Natural killer cell (primary cell): ENCODE measurements around the gene BCL11B. TPM values are rescaled to one million over a fixed set of nuclear protein-coding genes. Genes with fewer than 3 reads are reported as not detected.

Experiments
- ATAC-seq, 3 donors: fragments of 150-1000 bp in 2 of 3; fragments of 200-7000 bp in 1 of 3; cut with Tn5 transposase; 1 replicate in 1 of 3; 2 replicates in 2 of 3; pipeline ENCODE4 v1.10.0; 2021; ENCODE audit warnings: mild to moderate bottlenecking in 2 of 3, moderate library complexity in 2 of 3
- DNase-seq, 2 donors: peaks; one replicate each; pipeline versions ENCODE4 v3.0.0 to v3.0.0-alpha.2; 2013 to 2021; ENCODE audit warnings: mixed read lengths in 1 of 2
- H3K27ac ChIP-seq: one replicate; pipeline ENCODE4 v1.5.1; 2013; ENCODE audit warnings: mild to moderate bottlenecking, low read length
- H3K27me3 ChIP-seq: one replicate; pipeline ENCODE4 v1.6.1; 2013; ENCODE audit warnings: low read length; ENCODE audit not compliant: control insufficient read depth, insufficient read depth
- H3K36me3 ChIP-seq: one replicate; pipeline ENCODE4 v1.6.1; 2013; ENCODE audit warnings: low read length; ENCODE audit not compliant: control insufficient read depth, insufficient read depth
- H3K4me1 ChIP-seq: one replicate; pipeline ENCODE4 v1.6.1; 2013; ENCODE audit warnings: low read length; ENCODE audit not compliant: control insufficient read depth, insufficient read depth
- H3K4me3 ChIP-seq: one replicate; pipeline ENCODE4 v1.5.1; 2013; ENCODE audit warnings: low read length
- H3K9me3 ChIP-seq: one replicate; pipeline ENCODE4 v1.6.1; 2013; ENCODE audit warnings: low read length; ENCODE audit not compliant: control insufficient read depth, insufficient read depth
- H3K27ac Mint-ChIP-seq, 2 donors: one replicate each; pipeline ENCODE4 v1.8.0; 2022; ENCODE audit warnings: mild to moderate bottlenecking in 2 of 2, mixed read lengths in 2 of 2, moderate library complexity in 1 of 2
- H3K27me3 Mint-ChIP-seq, 2 donors: one replicate each; pipeline ENCODE4 v1.8.0; 2022; ENCODE audit warnings: low read depth in 2 of 2, mixed read lengths in 2 of 2
- H3K36me3 Mint-ChIP-seq: one replicate; pipeline ENCODE4 v1.8.0; 2022; ENCODE audit warnings: mixed read lengths
- H3K4me1 Mint-ChIP-seq, 2 donors: one replicate each; pipeline ENCODE4 v1.8.0; 2022; ENCODE audit warnings: mixed read lengths in 2 of 2
- H3K4me3 Mint-ChIP-seq: one replicate; pipeline ENCODE4 v1.8.0; 2022; ENCODE audit warnings: mild to moderate bottlenecking, moderate library complexity, mixed read lengths
- H3K9me3 Mint-ChIP-seq, 2 donors: one replicate each; pipeline ENCODE4 v1.8.0; 2022; ENCODE audit warnings: mixed read lengths in 2 of 2
- WGBS: methylation state at CpG from one replicate; pipeline ENCODE4 v1.1.7; 2013; ENCODE audit warnings: missing lambda C conversion rate; ENCODE audit not compliant: insufficient coverage; 5-methylcytosine and 5-hydroxymethylcytosine counted together
- intact Hi-C: fragments of 100-400 bp; cut with micrococcal nuclease; formaldehyde crosslinking; loops from one replicate; pipeline ENCODE4 v1.14.2; 2022
- total RNA-seq, 4 donors: library from RNA; stranded (reverse); fragments of 120-200 nt in 1 of 4; gene quantifications; one replicate each; pipeline versions ENCODE4 v1.2.3 to v1.2.4, GENCODE V29; 2013 to 2022
- TF ChIP-seq, protein P1 (sequence below): fragments of 200-600 bp; IDR thresholded peaks from one replicate; pipeline ENCODE4 v1.8.0; 2022; ENCODE audit warnings: antibody characterized with exemption

The BCL11B gene
- total RNA-seq, 3 donors from 2014 or later (not counting 1 experiment from before 2014, with no cell fraction given): 43.5 to 61.5 (median 56.2) TPM

DNA sequence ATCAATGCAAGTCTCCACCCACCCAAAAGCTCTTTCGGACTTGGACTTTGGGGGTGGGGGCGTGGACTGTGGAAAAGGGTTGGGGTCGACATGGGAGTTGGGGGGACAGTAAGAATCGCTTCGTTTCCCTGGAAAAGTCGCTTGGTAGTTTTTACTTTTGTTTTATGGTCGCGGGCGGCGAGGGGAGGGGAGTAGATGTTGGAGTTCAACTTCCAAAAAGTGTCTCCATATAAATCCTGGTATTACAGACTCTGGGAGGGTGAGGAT is 568 bp upstream of the BCL11B start:
- peaks cover 43% of the 10 kb centered on the region for H3K4me1 ChIP-seq
- H3K27ac Mint-ChIP-seq: peak overlapping the region; percentile 90 to 91
- 6% methylated on average over 9 of the region's 10 CpGs for WGBS
- peaks cover 8% of the 10 kb centered on the region for H3K36me3 Mint-ChIP-seq
- intact Hi-C loops: loop anchor here (2.0 to 5.0 kb wide), 4 partner anchors 14 to 1565 kb away; no protein-coding TSS in a partner anchor
- H3K36me3 ChIP-seq: no peaks in the 10 kb centered on the region
- H3K27ac ChIP-seq: peak overlapping the region; percentile 60
- peaks cover 65 to 71% of the 10 kb centered on the region in 2 donors for H3K4me1 Mint-ChIP-seq
- no peaks in the 10 kb centered on the region for H3K27me3 ChIP-seq
- H3K9me3 ChIP-seq: no peaks in the 10 kb centered on the region
- H3K9me3 Mint-ChIP-seq: no peaks in the 10 kb centered on the region
- peak overlapping the region; percentile 99 for H3K4me3 Mint-ChIP-seq
- no peaks in the 10 kb centered on the region for H3K27me3 Mint-ChIP-seq
- TF ChIP-seq, protein P1, sequence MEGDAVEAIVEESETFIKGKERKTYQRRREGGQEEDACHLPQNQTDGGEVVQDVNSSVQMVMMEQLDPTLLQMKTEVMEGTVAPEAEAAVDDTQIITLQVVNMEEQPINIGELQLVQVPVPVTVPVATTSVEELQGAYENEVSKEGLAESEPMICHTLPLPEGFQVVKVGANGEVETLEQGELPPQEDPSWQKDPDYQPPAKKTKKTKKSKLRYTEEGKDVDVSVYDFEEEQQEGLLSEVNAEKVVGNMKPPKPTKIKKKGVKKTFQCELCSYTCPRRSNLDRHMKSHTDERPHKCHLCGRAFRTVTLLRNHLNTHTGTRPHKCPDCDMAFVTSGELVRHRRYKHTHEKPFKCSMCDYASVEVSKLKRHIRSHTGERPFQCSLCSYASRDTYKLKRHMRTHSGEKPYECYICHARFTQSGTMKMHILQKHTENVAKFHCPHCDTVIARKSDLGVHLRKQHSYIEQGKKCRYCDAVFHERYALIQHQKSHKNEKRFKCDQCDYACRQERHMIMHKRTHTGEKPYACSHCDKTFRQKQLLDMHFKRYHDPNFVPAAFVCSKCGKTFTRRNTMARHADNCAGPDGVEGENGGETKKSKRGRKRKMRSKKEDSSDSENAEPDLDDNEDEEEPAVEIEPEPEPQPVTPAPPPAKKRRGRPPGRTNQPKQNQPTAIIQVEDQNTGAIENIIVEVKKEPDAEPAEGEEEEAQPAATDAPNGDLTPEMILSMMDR: no peak
- no peak for ATAC-seq
- DNase-seq: no peak
- H3K4me3 ChIP-seq: peak overlapping the region; percentile 61

DNA sequence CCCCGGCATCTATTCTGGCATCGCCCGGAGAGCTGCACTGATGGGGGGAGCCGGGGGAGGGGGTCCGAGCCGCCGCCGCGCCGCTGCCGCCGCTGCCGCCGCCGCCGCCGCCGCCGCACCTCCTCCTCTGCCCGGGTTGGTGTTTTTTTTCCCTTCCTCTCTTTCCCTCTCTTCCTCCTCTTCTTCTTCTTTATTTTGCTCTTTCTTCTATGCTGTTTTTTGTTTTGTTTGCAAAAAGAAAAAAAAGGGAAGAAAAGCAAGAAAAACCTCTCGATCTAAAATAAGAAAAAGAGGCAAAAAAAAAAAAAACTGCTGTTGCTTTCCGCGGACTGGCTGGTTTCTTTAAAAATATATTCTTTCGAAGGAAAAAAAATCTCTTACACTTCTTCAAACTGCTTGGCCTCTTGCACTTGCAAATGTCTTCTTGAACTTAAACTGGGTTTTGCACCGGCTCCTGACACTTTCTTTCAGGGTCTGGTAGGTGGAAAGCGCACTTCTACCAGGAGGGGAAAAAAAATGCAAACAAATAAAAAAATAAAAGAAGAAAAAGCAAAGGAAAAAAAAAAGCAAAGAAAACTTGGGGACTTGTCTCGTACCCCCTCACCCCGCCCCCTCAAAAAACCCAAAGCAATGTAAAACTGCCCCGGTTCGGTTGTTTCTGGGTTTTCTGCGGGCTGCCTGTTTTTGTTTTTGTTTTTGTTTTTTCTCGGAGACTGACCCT is 616 bp downstream of the BCL11B start:
- TF ChIP-seq, protein P1: no peak
- H3K27me3 ChIP-seq: no peaks in the 10 kb centered on the region
- WGBS: 2% methylated on average over 21 of the region's 32 CpGs
- peak overlapping the region; percentile 61 for H3K4me3 ChIP-seq
- H3K27me3 Mint-ChIP-seq: no peaks in the 10 kb centered on the region
- H3K4me1 Mint-ChIP-seq: peaks cover 68 to 73% of the 10 kb centered on the region in 2 donors
- DNase-seq (peak in 1 of 2 donors; percentile 57), ATAC-seq (no peak)
- peak overlapping the region; percentile 99 for H3K4me3 Mint-ChIP-seq
- no peaks in the 10 kb centered on the region for H3K9me3 ChIP-seq
- peaks cover 50% of the 10 kb centered on the region for H3K4me1 ChIP-seq
- no peaks in the 10 kb centered on the region for H3K9me3 Mint-ChIP-seq
- H3K27ac ChIP-seq: peak overlapping the region; percentile 43
- peaks cover 8% of the 10 kb centered on the region for H3K36me3 Mint-ChIP-seq
- intact Hi-C loops: loop anchor here (5.0 kb wide), 3 partner anchors 51 to 1564 kb away; no protein-coding TSS in a partner anchor
- no peaks in the 10 kb centered on the region for H3K36me3 ChIP-seq
- H3K27ac Mint-ChIP-seq: peak overlapping the region; percentile 90 to 91

GRCh38 chr14:99270458-99271220 is 1.4 kb downstream of the BCL11B start:
- WGBS: under 1% methylated on average over 78 of the region's 80 CpGs
- Histone ChIP-seq H3K9me3 (no peaks in the 10 kb centered on the region), H3K27me3 (no peaks in the 10 kb centered on the region), H3K27ac (peak overlapping the region; percentile 52), H3K4me1 (peaks cover 55% of the 10 kb centered on the region), H3K4me3 (peak overlapping the region; percentile 65), H3K36me3 (no peaks in the 10 kb centered on the region)
- Mint-ChIP-seq H3K9me3 (no peaks in the 10 kb centered on the region), H3K4me1 (peaks cover 69 to 74% of the 10 kb centered on the region in 2 donors), H3K36me3 (peaks cover 8% of the 10 kb centered on the region), H3K27ac (peak overlapping the region; percentile 90 to 97), H3K27me3 (no peaks in the 10 kb centered on the region), H3K4me3 (peak overlapping the region; percentile 99)
- TF ChIP-seq, protein P1: no peak
- ATAC-seq (peak in 2 of 3 donors; percentile 5 to 18), DNase-seq (peak; percentile 44 to 55)
- intact Hi-C loops: loop anchor here (5.0 kb wide), 3 partner anchors 52 to 1563 kb away; no protein-coding TSS in a partner anchor
